ENCODE results near the gene SH3D21. TPM values are rescaled to one million over a fixed set of nuclear protein-coding genes. Genes with fewer than 3 reads are reported as not detected.

SH3D21 gene
- total RNA-seq, 1 experiment from 2014 or later, result 3.3 TPM

DNA sequence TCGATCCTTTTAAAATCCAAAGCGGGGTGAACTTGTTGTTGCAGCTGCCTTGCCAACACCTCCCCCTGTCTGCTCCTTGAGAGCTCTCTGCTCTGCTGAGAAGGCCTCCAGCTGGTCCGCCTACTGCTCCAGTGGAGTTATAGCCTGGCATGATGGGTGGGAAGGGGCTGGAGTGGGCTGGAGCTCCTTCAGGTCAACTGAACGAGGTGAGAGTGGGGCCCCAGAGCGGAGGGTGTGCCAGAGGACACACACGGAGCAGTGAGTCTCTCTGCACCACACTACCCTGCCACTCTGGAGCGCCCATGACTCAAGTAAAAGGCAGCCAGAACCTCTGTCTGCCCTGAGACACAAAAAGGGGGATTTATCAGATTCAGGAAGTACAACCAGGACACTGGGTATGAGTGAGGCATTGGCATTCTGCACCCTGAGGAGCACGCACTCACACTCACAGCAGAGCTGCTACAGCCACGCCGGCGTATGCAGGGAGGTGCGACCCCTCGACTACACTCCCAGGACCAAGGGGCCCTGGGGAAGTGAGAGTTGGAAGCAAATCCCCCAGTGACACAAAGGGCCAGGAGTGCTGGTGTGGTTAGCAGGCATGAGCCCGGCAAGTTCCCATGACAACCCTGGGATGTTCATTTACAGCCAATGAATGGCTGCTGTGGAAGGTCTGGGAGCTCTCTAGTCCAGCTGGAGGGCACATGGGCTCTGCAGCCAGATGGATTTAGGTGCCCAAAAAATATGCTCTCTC lies 45.2 kb downstream of the SH3D21 start:
- ChIA-PET CTCF (interaction anchor here (0.7 to 6.0 kb wide), 11 partner anchors 8 to 71 kb away, joined by 3 to 97 read pairs (median 7); no protein-coding TSS in a partner anchor), POLR2A (interaction anchor here (0.6 to 3.9 kb wide), 12 partner anchors 9 to 583 kb away, joined by 3 to 48 read pairs (median 4); partner anchors contain the start of genes LSM10, SH3D21, STK40 and TRAPPC3)
- DNase-seq (ENCODE audit: unreplicated experiment), result peak; percentile 65
- no peaks in the 10 kb centered on the region for H3K9me3 Mint-ChIP-seq (ENCODE audit: unreplicated experiment)
- peaks cover 30% of the 10 kb centered on the region for H3K36me3 Mint-ChIP-seq (ENCODE audit: insufficient read depth, unreplicated experiment)
- peaks cover 39% of the 10 kb centered on the region for H3K4me1 Mint-ChIP-seq (ENCODE audit: insufficient read depth, unreplicated experiment)
- intact Hi-C loops (cut with micrococcal nuclease), result loop anchor here (2.0 kb wide), 1 partner anchor 69 kb away; no protein-coding TSS in a partner anchor
- peak overlapping the region; percentile 15 for H3K4me3 Mint-ChIP-seq (ENCODE audit: unreplicated experiment)
- H3K27me3 Mint-ChIP-seq (ENCODE audit: insufficient read depth, unreplicated experiment), result no peaks in the 10 kb centered on the region
- H3K27ac Mint-ChIP-seq (ENCODE audit: low read depth, unreplicated experiment), result peak overlapping the region; percentile 82
- TF ChIP-seq, protein P1, sequence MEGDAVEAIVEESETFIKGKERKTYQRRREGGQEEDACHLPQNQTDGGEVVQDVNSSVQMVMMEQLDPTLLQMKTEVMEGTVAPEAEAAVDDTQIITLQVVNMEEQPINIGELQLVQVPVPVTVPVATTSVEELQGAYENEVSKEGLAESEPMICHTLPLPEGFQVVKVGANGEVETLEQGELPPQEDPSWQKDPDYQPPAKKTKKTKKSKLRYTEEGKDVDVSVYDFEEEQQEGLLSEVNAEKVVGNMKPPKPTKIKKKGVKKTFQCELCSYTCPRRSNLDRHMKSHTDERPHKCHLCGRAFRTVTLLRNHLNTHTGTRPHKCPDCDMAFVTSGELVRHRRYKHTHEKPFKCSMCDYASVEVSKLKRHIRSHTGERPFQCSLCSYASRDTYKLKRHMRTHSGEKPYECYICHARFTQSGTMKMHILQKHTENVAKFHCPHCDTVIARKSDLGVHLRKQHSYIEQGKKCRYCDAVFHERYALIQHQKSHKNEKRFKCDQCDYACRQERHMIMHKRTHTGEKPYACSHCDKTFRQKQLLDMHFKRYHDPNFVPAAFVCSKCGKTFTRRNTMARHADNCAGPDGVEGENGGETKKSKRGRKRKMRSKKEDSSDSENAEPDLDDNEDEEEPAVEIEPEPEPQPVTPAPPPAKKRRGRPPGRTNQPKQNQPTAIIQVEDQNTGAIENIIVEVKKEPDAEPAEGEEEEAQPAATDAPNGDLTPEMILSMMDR (IDR thresholded peaks at IDR 0.05; ENCODE audit: unreplicated experiment), result no peak
- no TSS peak for BruUV-seq (replicated peaks)

DNA sequence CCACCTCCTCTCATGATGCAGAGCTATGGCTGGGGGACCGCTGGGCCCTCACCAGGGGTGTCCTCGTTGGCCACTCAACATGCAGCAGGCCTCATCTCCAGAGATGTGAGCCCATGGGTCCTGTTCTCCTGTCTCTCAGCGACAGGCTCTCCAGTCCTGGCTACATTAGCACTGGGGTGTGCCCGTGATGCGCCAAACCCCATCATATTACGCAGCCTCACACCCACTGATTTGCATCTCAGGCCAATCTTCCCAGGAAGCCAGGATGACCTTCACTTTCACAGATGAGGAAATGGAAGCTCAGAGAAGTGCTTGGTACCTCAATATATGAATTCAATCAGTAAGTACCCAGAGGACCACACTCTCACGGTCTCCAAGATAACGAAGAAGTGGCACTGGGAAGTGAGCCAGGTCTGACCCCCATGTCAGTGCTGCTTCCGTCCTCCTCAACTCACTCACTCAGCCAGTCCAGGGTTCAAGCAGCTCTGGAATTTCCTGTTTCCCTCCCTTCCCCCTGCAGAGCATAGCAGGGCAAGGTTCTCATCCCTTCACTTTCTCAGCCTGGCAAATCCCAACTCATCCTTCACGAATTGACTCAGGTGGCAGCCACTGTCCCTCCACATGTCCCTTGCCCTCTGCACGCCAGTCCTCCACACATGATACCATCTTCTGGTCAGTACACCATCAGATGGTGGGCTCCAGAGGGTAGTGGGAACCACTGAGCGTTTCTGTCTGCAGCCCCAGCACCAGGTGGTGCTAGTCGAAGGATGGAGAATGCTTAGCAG lies 46.1 kb downstream of the SH3D21 start:
- ChIA-PET CTCF (interaction anchor here (0.7 to 6.0 kb wide), 6 partner anchors 10 to 42 kb away, joined by 3 to 97 read pairs (median 5); no protein-coding TSS in a partner anchor), POLR2A (interaction anchor here (0.6 to 3.9 kb wide), 6 partner anchors 14 to 583 kb away, joined by 3 to 48 read pairs (median 6); partner anchors contain the start of genes SH3D21 and STK40)
- no peak for DNase-seq (ENCODE audit: unreplicated experiment)
- intact Hi-C loops (cut with micrococcal nuclease), result no loop called here
- peaks cover 34% of the 10 kb centered on the region for H3K36me3 Mint-ChIP-seq (ENCODE audit: insufficient read depth, unreplicated experiment)
- no TSS peak for BruUV-seq (replicated peaks)
- no peaks in the 10 kb centered on the region for H3K9me3 Mint-ChIP-seq (ENCODE audit: unreplicated experiment)
- H3K4me1 Mint-ChIP-seq (ENCODE audit: insufficient read depth, unreplicated experiment), result peaks cover 39% of the 10 kb centered on the region
- H3K27ac Mint-ChIP-seq (ENCODE audit: low read depth, unreplicated experiment), result peak overlapping the region; percentile 82
- H3K27me3 Mint-ChIP-seq (ENCODE audit: insufficient read depth, unreplicated experiment), result no peaks in the 10 kb centered on the region
- TF ChIP-seq, protein P1 (IDR thresholded peaks at IDR 0.05; ENCODE audit: unreplicated experiment), result no peak
- H3K4me3 Mint-ChIP-seq (ENCODE audit: unreplicated experiment), result peak overlapping the region; percentile 47

DNA sequence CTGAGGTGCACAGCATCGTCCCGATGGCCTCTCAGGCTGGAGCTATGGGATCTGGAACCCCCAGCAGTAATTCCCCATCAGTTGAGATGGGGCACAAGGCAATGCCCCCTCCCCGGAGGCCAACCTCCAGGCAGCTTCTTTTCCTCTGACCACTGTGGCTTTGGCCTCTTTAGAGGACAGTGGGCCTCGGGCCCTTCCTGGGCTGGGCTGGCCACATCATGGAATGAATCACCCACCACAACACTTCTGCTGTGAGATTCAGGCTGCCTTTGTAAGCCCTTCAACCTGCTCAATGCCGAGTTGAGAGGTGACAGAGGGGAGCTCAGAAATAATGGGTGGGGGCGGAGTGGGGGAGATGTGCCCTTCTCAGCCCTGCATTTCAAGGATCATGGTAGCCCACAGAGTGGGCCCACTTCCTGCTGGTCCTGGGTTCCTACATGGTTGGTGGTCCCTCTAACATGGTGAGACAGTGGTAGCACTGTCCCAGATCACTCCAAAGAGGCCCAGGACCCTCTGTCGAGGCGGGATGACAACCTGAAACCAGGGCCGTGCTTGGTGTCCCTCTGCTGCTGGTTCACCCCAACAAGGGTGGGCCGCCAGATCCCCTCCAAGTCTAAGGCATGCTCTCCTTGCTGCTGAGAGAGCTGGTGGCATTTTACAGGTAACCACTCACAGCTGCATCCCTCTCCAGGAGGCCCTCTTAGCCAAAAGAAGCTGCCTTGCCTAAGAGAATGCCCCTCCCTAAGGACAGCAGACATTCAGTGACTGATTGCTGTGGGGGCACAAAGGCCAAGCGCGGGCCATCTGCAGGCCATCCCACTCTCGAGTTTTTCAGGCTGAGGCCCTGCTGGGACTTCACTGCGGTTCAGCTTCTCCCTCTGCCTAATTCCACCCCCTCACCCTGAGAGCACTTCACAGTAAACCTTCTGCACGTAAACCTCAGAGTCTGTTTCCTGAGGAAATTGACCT lies 47.0 kb downstream of the SH3D21 start:
- H3K27me3 Mint-ChIP-seq (ENCODE audit: insufficient read depth, unreplicated experiment), result no peaks in the 10 kb centered on the region
- peak overlapping the region; percentile 82 for H3K27ac Mint-ChIP-seq (ENCODE audit: low read depth, unreplicated experiment)
- H3K4me1 Mint-ChIP-seq (ENCODE audit: insufficient read depth, unreplicated experiment), result peaks cover 38% of the 10 kb centered on the region
- intact Hi-C loops (cut with micrococcal nuclease), result no loop called here
- H3K36me3 Mint-ChIP-seq (ENCODE audit: insufficient read depth, unreplicated experiment), result peaks cover 33% of the 10 kb centered on the region
- peak overlapping the region; percentile 47 for H3K4me3 Mint-ChIP-seq (ENCODE audit: unreplicated experiment)
- no TSS peak for BruUV-seq (replicated peaks)
- H3K9me3 Mint-ChIP-seq (ENCODE audit: unreplicated experiment), result no peaks in the 10 kb centered on the region
- TF ChIP-seq, protein P1 (IDR thresholded peaks at IDR 0.05; ENCODE audit: unreplicated experiment), result no peak
- CTCF ChIA-PET, result interaction anchor here (0.7 to 6.0 kb wide), 4 partner anchors 10 to 35 kb away, joined by 3 to 97 read pairs (median 12); no protein-coding TSS in a partner anchor
- peak; percentile 45 for DNase-seq (ENCODE audit: unreplicated experiment)
- POLR2A ChIA-PET, result interaction anchor here (0.7 to 2.8 kb wide), 3 partner anchors 13 to 65 kb away, joined by 3 to 7 read pairs (median 4); no protein-coding TSS in a partner anchor

Data from MCF 10A (cell line).